Measurements from ENCODE around the gene CSTPP1. TPM values are rescaled to one million over a fixed set of nuclear protein-coding genes. Genes with fewer than 3 reads are reported as not detected.
A peak's percentile ranks its signal among the peaks of the same experiment; 100 is the strongest.
"Not testable (repeated sequence)": the region's sequence is repeated elsewhere in the genome, so short reads cannot be mapped to it uniquely, and the experiment has no call there.

The CSTPP1 gene
- total RNA-seq, 6 experiments from 2014 or later, result 19.4 to 29.2 (median 27.1) TPM

GRCh38 chr11:47187723-47188122, 251.2 kb downstream of the CSTPP1 start:
- Mint-ChIP-seq H3K36me3 (ENCODE audit: low read depth) (no peaks in the 10 kb centered on the region), H3K4me1 (ENCODE audit: low read depth) (peaks cover 42% of the 10 kb centered on the region), H3K4me3 (peak overlapping the region; percentile 79), H3K27ac (no peak overlapping the region), H3K9me3 (no peaks in the 10 kb centered on the region), H3K27me3 (ENCODE audit: insufficient read depth) (peaks cover 4% of the 10 kb centered on the region; the same call in 1 of the 2 replicates)
- TF ChIP-seq CTCF (IDR thresholded peaks at IDR 0.05), result no peak
- DNase-seq, result no peak

GRCh38 chr11:47188259-47188658, 251.7 kb downstream of the CSTPP1 start:
- Mint-ChIP-seq H3K4me1 (ENCODE audit: low read depth) (peaks cover 45% of the 10 kb centered on the region), H3K36me3 (ENCODE audit: low read depth) (no peaks in the 10 kb centered on the region), H3K4me3 (no peak overlapping the region), H3K27me3 (ENCODE audit: insufficient read depth) (peaks cover 4% of the 10 kb centered on the region; the same call in 1 of the 2 replicates), H3K27ac (no peak overlapping the region), H3K9me3 (no peaks in the 10 kb centered on the region)
- no peak for TF ChIP-seq CTCF (IDR thresholded peaks at IDR 0.05)
- no peak for DNase-seq

GRCh38 chr11:47189100-47189834, 252.7 kb downstream of the CSTPP1 start:
- H3K36me3 Mint-ChIP-seq (ENCODE audit: low read depth), result no peaks in the 10 kb centered on the region
- TF ChIP-seq CTCF (IDR thresholded peaks at IDR 0.05), result no peak
- H3K27ac Mint-ChIP-seq, result peak overlapping the region; percentile 51; the same call in 1 of the 2 replicates
- H3K9me3 Mint-ChIP-seq, result no peaks in the 10 kb centered on the region
- no peak overlapping the region for H3K4me3 Mint-ChIP-seq
- DNase-seq, result peak; percentile 80
- peaks cover 4% of the 10 kb centered on the region; the same call in 1 of the 2 replicates for H3K27me3 Mint-ChIP-seq (ENCODE audit: insufficient read depth)
- H3K4me1 Mint-ChIP-seq (ENCODE audit: low read depth), result peaks cover 55% of the 10 kb centered on the region

GRCh38 chr11:47191137-47191536, 254.6 kb downstream of the CSTPP1 start:
- not testable (repeated sequence) for H3K27ac Mint-ChIP-seq; H3K36me3 Mint-ChIP-seq (ENCODE audit: low read depth); H3K9me3 Mint-ChIP-seq; H3K27me3 Mint-ChIP-seq (ENCODE audit: insufficient read depth)
- DNase-seq, result peak; percentile 54
- H3K4me1 Mint-ChIP-seq (ENCODE audit: low read depth), result peaks cover 51% of the 10 kb centered on the region
- peak overlapping the region; percentile 37; the same call in 1 of the 2 replicates for H3K4me3 Mint-ChIP-seq

- Mint-ChIP-seq H3K4me3 (no peak overlapping the region), H3K36me3 (ENCODE audit: low read depth) (no peaks in the 10 kb centered on the region), H3K9me3 (no peaks in the 10 kb centered on the region), H3K27ac (no peak overlapping the region), H3K27me3 (ENCODE audit: insufficient read depth) (no peaks in the 10 kb centered on the region; the same call in 1 of the 2 replicates), H3K4me1 (ENCODE audit: low read depth) (peaks cover 51% of the 10 kb centered on the region)
- no peak for DNase-seq
- TF ChIP-seq CTCF (IDR thresholded peaks at IDR 0.05), result no peak
Measured at GRCh38 chr11:47192111-47192510, 255.6 kb downstream of the CSTPP1 start.

GRCh38 chr11:47198161-47198560, 261.6 kb downstream of the CSTPP1 start:
- not testable (repeated sequence) for H3K27ac Mint-ChIP-seq; DNase-seq; H3K4me3 Mint-ChIP-seq; H3K27me3 Mint-ChIP-seq (ENCODE audit: insufficient read depth); H3K9me3 Mint-ChIP-seq; H3K36me3 Mint-ChIP-seq (ENCODE audit: low read depth)
- peaks cover 15% of the 10 kb centered on the region for H3K4me1 Mint-ChIP-seq (ENCODE audit: low read depth)
